GM21367 (cell line): ENCODE results near the gene NRXN2.

Source experiments
- ATAC-seq: cut with Tn5 transposase; IDR thresholded peaks from one replicate; pipeline ENCODE4 v1.9.1; 2021; ENCODE audit not compliant: unreplicated experiment

Gene NRXN2

GRCh38 chr11:64759131-64759721, 36.2 kb upstream of the NRXN2 start:
- ATAC-seq, result no peak

GRCh38 chr11:64758330-64759079, 35.5 kb upstream of the NRXN2 start:
- ATAC-seq, result no peak

DNA sequence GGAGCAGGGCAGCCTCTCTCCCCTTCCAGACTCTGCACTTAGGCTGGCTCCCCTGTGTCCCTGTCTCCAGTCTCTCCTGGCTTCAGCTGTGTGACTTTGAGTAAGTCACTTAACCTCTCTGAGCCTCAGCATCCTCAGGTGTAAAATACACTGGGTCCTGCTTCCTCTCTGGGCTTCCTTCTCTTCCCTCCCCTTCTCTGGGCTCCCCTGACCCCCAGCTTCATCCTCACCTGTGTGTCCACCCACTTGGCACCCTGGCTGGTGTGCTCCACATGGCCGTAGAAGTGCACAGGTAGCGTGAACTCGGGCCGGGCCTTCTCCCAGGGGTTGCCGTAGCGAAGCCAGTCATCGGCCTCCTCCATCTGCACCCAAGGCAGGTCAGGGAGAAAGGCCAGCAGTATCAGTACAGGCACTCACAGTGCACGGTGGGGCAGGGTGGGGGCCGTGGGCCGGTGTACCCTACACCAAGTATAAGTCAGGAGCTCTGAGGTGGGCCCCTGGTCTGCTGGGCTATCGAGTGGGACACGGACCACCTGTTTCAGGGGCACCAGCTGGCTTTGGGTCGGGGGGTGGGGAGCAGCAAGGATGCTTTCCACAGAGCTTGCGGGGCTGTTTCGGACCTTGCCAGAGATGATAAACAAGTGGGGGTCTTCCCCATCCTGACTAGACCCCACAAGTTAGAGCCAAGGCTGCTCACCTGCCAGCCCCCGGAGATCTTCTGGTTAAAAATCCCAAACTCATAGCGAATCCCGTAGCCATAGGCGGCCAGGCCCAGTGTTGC, 34.7 kb upstream of the NRXN2 start:
- ATAC-seq, result no peak

- no peak for ATAC-seq
Measured at GRCh38 chr11:64755681-64756361, 32.8 kb upstream of the NRXN2 start.

DNA sequence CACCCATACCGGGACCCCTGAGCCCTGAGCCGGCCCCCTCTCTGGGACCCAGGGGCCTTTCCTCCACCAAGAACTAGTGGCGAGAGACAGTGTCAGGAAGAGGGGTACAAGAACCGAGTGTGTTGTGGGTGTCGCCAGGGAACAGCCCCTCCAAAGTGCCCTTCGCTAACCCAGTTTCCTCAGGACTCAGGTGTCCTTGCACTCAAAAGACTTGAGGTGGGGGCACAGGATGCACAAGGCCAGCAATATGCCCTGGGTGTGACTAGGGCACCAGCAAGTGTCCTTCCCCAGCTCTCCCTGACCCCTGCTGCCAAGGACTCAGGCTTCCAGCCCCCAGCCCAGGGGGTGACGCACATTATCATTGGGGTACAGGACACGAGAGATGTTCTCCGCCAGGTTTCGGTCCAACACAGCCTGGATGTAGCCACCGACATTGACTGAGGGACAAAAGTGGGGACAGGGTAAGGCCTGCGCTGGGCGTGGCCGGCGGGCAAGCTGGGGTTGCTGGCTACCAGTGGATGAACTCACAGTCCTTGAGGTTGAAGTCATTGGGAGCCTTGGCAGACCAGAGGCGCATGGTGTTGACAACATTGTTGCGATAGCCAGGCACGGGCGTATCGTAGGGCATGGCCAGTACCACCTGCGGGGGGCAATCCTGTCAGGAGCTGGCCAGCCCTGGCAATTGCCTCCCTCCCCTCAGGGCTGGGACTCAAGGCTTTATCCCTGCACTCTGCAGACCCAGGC, 32.1 kb upstream of the NRXN2 start:
- ATAC-seq, result no peak

- no peak for ATAC-seq
Measured at GRCh38 chr11:64754124-64754918, 31.3 kb upstream of the NRXN2 start.

- no peak for ATAC-seq
Measured at GRCh38 chr11:64753380-64754123, 30.6 kb upstream of the NRXN2 start.

DNA sequence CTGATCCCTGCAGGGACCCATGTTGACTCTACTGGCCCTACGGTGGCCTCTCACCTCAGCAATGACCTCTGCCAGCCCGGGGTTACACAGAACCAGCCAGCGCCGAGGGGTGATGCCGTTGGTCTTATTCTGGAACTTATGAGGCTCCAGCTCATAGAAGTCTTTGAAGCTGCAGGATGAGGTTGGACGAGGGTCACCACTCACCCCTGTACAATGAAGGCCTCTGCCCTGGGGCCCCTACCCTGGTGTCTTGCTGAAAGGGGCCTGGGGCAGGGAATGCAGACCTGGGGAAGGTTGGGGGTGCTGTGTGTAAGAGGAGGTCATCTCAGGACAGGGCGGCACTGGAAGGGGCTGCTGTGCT, 30.0 kb upstream of the NRXN2 start:
- no peak for ATAC-seq

DNA sequence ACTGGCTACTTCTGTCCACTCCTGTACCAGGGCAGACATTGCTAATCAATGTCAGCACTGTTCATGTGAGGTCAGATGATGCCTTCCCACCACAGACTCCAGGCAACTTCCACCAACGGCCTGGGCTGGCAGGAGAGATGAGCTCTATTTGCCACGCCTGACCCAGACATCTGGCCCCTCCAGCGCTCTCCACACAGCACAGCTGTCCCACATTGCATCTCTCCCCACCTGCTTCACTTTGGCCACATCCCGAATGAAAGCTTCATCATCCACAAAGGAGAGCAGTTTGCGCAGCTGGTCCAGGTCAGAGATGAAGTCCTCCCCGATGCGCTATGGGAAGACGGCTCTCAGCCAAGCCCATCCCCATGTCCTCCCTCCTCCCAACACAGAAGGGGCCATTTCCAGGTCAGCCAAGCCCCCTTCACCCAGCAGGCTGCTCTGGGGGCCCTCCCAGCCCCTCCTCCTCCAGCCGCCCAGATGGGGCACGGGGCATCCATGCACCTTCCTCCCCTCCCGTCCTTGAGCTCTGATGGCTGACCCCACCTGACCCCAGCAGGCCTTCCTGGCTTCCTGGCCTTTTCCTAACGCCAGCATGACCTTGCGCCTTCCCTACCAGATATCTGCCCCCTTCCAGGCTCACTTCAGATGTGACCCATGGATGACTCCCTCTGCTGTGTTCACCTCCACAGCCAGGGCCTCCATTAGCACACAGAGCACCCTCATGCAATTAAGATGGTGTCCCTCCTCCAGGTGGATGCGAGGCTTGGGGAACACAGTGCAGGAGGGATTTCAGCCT, 29.4 kb upstream of the NRXN2 start:
- ATAC-seq, result no peak

- no peak for ATAC-seq
Measured at GRCh38 chr11:64751580-64751979, 28.6 kb upstream of the NRXN2 start.

DNA sequence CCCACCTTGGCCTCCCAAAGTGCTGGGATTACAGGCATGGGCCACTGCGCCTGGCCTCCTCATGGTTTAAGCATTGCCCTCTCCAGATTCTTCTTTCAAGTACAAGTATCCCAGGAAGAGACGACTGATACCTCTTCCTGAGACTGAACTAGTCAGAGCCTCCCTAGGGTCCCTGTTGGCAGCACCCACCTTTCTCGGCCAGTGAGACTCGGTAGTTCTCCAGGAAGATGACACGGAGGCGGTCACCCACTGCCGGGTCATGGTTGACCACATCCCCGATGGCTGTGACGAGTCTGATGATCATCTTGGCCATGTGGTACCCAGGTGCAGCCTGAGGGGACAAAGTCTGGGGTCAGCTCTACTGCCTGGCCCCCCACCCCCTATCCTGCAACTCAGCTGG, 28.1 kb upstream of the NRXN2 start:
- no peak for ATAC-seq

DNA sequence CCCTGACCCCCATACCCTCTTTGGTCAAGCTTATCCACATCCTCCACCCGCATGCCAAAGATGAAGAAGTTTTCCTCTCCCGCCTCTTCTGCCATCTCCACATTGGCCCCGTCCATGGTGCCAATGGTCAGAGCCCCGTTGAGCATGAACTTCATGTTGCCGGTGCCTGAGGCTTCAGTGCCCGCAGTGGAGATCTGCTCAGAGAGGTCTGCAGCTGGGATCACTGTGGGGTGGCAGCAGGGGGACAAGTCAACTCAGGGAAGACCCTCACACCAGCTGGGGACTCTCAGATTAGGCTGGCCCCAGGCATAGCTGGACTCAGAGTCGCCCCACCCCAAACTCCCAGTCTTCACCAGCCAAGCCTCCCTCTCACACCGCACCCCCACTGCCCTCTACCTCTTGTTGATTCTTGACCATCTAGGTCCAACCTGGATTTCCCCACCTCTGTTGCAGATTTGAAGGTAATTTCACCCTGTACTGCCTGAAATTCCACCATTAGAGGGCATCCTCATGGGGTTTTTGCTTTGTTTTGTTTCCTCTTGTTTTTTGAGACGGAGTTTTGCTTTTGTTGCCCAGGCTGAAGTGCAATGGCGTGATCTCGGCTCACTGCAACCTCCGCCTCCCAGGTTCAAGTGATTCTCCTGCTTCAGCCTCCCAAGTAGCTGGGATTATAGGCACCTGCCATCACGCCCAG, 27.5 kb upstream of the NRXN2 start:
- no peak for ATAC-seq

DNA sequence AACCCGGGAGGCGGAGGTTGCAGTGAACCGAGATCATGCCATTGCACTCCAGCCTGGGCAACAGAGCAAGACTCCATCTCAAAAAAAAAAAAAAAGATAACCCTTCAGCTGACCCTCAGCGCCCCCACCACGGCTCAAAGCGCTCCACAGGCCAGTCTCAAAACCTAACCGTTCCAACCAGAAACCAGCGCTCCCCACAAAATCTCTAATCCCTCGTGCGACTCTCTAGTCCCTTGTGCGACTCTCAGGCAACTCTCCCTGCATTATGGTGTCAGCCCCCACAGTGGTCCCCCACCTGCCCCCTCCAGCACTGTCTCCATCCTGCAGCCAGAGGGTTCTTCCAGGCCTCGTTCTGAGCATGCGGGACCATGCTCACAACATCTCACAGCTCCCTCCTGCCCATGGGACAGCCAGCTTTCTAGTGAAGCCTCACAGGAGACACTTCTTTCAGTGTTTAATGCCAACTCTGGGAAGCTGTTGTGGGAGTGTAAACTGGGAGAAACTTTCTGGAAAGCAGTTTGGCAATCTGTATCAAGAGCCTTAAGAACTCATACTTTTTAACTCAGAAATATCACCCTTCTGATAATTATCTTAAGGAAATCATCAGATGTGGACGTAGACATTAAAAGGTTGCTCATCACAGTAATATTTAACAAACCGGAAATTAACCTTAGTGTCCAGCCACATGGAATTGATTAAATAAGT, 25.1 kb upstream of the NRXN2 start:
- ATAC-seq, result no peak

DNA sequence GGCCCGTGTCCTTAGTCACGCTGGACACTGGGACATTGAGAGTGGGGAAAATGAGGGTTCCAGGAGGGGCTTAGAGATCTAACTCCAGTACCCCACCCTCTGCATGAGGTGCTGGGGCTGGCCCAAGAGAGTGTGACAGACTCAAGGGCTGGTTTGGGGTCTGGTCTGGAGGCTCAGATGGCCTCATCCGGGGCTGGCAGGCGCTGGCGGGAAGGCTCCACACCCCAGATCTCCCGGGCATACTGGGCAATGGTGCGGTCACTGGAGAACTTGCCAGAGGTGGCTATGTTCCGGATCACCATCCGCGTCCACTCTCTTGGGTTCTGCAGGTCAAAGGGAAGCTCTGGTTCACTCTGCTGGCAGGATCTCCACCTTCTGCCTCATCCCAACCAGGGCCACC, 23.5 kb upstream of the NRXN2 start:
- no peak for ATAC-seq

DNA sequence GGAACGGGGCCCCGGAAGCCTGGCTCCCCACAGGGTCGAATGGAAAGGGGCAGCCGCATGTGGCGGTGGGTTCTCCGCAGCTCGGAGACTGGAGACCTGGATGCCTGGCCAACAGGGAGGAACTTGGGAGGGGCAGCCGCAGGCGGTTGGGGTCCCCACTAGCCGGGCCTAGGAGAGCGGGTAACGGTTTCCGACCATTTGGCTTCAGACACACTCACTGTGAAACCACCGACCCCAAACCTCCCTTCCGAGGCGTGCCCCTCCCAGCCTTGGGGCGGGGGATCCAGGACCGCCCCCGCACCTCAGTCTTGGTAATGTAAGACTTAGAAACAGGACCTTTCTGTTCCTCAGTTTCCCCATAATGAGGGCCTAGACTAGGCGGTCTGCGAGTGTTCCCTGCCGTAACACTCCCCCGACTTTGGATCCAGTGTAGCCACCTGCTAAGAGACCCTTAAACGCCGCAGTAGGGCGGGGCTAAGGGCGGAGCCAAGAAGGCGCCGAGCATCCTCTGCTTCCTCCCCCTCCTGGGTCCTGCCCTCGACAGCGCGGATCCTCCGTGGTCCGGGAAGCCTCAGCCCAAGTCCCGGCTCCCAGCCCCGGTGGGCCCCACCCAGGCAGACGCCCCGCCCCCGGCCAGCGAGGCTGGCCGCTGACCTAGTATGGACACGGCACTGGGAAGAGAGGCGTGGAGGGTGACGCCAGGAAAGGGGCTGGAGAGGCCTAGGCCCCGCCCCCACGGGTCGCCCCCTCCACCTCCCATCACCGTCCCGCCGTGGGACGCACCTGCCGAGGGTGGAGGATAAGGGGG, 22.7 kb upstream of the NRXN2 start:
- ATAC-seq, result no peak

DNA sequence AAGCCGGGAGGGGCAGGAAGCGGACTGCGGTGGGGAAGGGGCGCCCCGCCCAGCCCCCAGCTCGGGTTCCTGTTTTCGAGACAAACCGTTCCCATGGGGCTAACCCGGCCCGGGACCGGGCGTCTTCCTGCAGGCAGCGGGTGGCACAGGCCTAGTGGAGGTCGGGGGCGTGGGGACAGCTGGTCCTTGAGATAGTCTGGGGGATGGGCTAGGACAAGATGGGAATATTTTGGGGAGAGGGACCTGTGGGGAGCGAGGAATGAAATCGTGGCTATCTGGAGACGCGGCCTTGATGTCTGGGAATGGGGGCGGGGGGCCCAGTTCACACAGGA, 22.2 kb upstream of the NRXN2 start:
- ATAC-seq, result no peak
